B cell (primary cell): ENCODE results near the gene SARNP. TPM values are rescaled to one million over a fixed set of nuclear protein-coding genes. Genes with fewer than 3 reads are reported as not detected.

Experiments
- ATAC-seq: fragments of 200-7000 bp; cut with Tn5 transposase; one replicate; pipeline ENCODE4 v1.10.0; 2021; ENCODE audit warnings: low read depth, mild to moderate bottlenecking, moderate number of reproducible peaks, moderate library complexity
- CTCF ChIA-PET: fragments of 350-600 bp; sonication (Branson Sonifier 250); formaldehyde crosslinking; loops from one replicate; lab custom pipeline; 2021; ENCODE audit warnings: antibody characterized with exemption, inconsistent platforms; lab: Charles Lee
- POLR2A ChIA-PET: fragments of 350-600 bp; sonication (Branson Sonifier 250); formaldehyde crosslinking; loops from one replicate; lab custom pipeline; 2021; ENCODE audit warnings: antibody characterized with exemption; lab: Charles Lee
- DNase-seq: peaks from one replicate; pipeline ENCODE4 v3.0.0; 2013
- H2AFZ ChIP-seq: 2 replicates; pipeline ENCODE4 v1.6.1; 2012; ENCODE audit warnings: mild to moderate bottlenecking, low read depth, low read length; ENCODE audit not compliant: insufficient read depth, poor library complexity, severe bottlenecking
- H3K27ac ChIP-seq, 2 donors: 1 replicate in 1 of 2; 2 replicates in 1 of 2; pipeline ENCODE4 v1.5.1; 2012 to 2013; ENCODE audit warnings: low read length in 2 of 2, mild to moderate bottlenecking in 2 of 2, moderate library complexity in 1 of 2
- H3K27me3 ChIP-seq, 4 experiments: fragments of 200-600 bp in 1 of 4; sonication (generic) in 1 of 4; replicated peaks in 1 of 4; 1 replicate in 2 of 4; 2 replicates in 2 of 4; pipeline versions ENCODE4 v1.6.1 to v1.7.0; 2013 to 2016; ENCODE audit warnings: low read length in 3 of 4, mild to moderate bottlenecking in 2 of 4, mixed read lengths in 1 of 4, moderate library complexity in 1 of 4; ENCODE audit not compliant: insufficient read depth in 4 of 4, control insufficient read depth in 3 of 4; ENCODE audit errors: control extremely low read depth in 1 of 4
- H3K36me3 ChIP-seq, 2 experiments: replicated peaks in 1 of 2; 1 replicate in 1 of 2; 2 replicates in 1 of 2; pipeline versions ENCODE4 v1.6.1 to v1.7.1; 2013; ENCODE audit warnings: low read length in 1 of 2; ENCODE audit not compliant: insufficient read depth in 2 of 2, control insufficient read depth in 1 of 2; ENCODE audit errors: control extremely low read depth in 1 of 2, extremely low read depth in 1 of 2
- H3K4me1 ChIP-seq, 2 donors: fragments of 200-600 bp in 1 of 2; sonication (generic) in 1 of 2; 1 replicate in 1 of 2; 2 replicates in 1 of 2; pipeline versions ENCODE4 v1.5.1 to v1.6.1; 2013 to 2017; ENCODE audit warnings: low read length in 2 of 2; ENCODE audit not compliant: control insufficient read depth in 2 of 2, insufficient read depth in 2 of 2
- H3K4me2 ChIP-seq: replicated peaks from 2 replicates; pipeline ENCODE3; 2012; ENCODE audit warnings: mild to moderate bottlenecking, low read depth, low read length; ENCODE audit not compliant: poor library complexity, severe bottlenecking
- H3K4me3 ChIP-seq, 5 experiments: fragments of 200-600 bp in 1 of 5; sonication (generic) in 1 of 5; 1 replicate in 3 of 5; 2 replicates in 2 of 5; pipeline versions ENCODE4 v1.5.1 to v1.7.0; 2011 to 2016; ENCODE audit warnings: low read length in 4 of 5, mild to moderate bottlenecking in 4 of 5, low read depth in 2 of 5, control low read depth in 1 of 5, moderate library complexity in 1 of 5; ENCODE audit not compliant: insufficient read depth in 1 of 5; ENCODE audit errors: control extremely low read depth in 1 of 5, extremely low read depth in 1 of 5
- H3K79me2 ChIP-seq: fragments of 200-600 bp; sonication (generic); one replicate; pipeline ENCODE4 v1.6.0; 2016; ENCODE audit warnings: low read length; ENCODE audit not compliant: control insufficient read depth, insufficient read depth
- H3K9ac ChIP-seq: fragments of 200-600 bp; sonication (generic); 2 replicates; pipeline ENCODE4 v1.6.1; 2017; ENCODE audit warnings: mild to moderate bottlenecking, low read length, moderate library complexity
- H3K9me3 ChIP-seq, 3 donors: one replicate each; pipeline versions ENCODE4 v1.6.1 to v1.7.1; 2013; ENCODE audit warnings: low read length in 2 of 3; ENCODE audit not compliant: control insufficient read depth in 2 of 3, insufficient read depth in 1 of 3; ENCODE audit errors: control extremely low read depth in 1 of 3
- H4K20me1 ChIP-seq: 2 replicates; pipeline ENCODE4 v1.6.0; 2012; ENCODE audit warnings: mild to moderate bottlenecking, low read length; ENCODE audit not compliant: insufficient read depth, control insufficient read depth, poor library complexity, severe bottlenecking
- H3K27ac Mint-ChIP-seq: one replicate; pipeline ENCODE4 v1.8.0; 2021; ENCODE audit warnings: mixed read lengths
- H3K27me3 Mint-ChIP-seq: one replicate; pipeline ENCODE4 v1.8.0; 2021; ENCODE audit warnings: mixed read lengths
- H3K4me1 Mint-ChIP-seq: one replicate; pipeline ENCODE4 v1.8.0; 2021; ENCODE audit warnings: mixed read lengths
- H3K4me3 Mint-ChIP-seq: one replicate; pipeline ENCODE4 v1.8.0; 2021; ENCODE audit warnings: mixed read lengths
- H3K9me3 Mint-ChIP-seq: one replicate; pipeline ENCODE4 v1.8.0; 2022; ENCODE audit warnings: mixed read lengths; ENCODE audit not compliant: insufficient read depth
- EZH2 ChIP-seq: IDR thresholded peaks from 2 replicates; pipeline ENCODE4 v1.6.1; 2012; ENCODE audit warnings: borderline replicate concordance, low read depth, mild to moderate bottlenecking, moderate library complexity, low read length; ENCODE audit not compliant: insufficient read depth, poor library complexity, severe bottlenecking
- WGBS: methylation state at CpG from one replicate; pipeline ENCODE4 v1.1.5; 2013; ENCODE audit warnings: missing lambda C conversion rate; ENCODE audit not compliant: insufficient coverage; 5-methylcytosine and 5-hydroxymethylcytosine counted together
- intact Hi-C: fragments of 100-400 bp; cut with micrococcal nuclease; formaldehyde crosslinking; loops from one replicate; pipeline ENCODE4 v1.10.0; 2022
- polyA plus RNA-seq: library from polyadenylated mRNA; depleted of rRNA; stranded (reverse); fragments of >200 nt; gene quantifications from 2 replicates; pipeline ENCODE4 v1.2.3, GENCODE V29; 2012
- total RNA-seq, 2 donors: library from RNA; stranded (reverse); fragments of 120-200 nt in 1 of 2; gene quantifications; 1 replicate in 1 of 2; 2 replicates in 1 of 2; pipeline versions ENCODE4 v1.2.3 to v1.2.4, GENCODE V29; 2013 to 2022
- TF ChIP-seq, protein P1 (sequence below): fragments of 200-600 bp; IDR thresholded peaks from one replicate; pipeline ENCODE4 v1.8.0; 2022; ENCODE audit warnings: antibody characterized with exemption, mild to moderate bottlenecking

Gene SARNP
- total and polyA plus RNA-seq, 2 donors (not counting 1 experiment from before 2014, with no cell fraction given): 22.6 to 46.4 TPM

- Histone ChIP-seq H2AFZ (no peak overlapping the region), H3K27me3 (peaks cover 0 to 10% (median 4%) of the 10 kb centered on the region in 4 experiments), H3K4me2 (no peak overlapping the region), H3K9me3 (no peaks in the 10 kb centered on the region), H3K79me2 (peaks cover 14% of the 10 kb centered on the region), H3K4me1 (peaks cover 28 to 35% of the 10 kb centered on the region in 2 donors), H3K27ac (no peak overlapping the region), H3K36me3 (no peaks in the 10 kb centered on the region), H3K4me3 (no peak overlapping the region), H4K20me1 (peaks cover 15% of the 10 kb centered on the region), H3K9ac (no peak overlapping the region)
- TF ChIP-seq EZH2: no peak
- TF ChIP-seq, protein P1, sequence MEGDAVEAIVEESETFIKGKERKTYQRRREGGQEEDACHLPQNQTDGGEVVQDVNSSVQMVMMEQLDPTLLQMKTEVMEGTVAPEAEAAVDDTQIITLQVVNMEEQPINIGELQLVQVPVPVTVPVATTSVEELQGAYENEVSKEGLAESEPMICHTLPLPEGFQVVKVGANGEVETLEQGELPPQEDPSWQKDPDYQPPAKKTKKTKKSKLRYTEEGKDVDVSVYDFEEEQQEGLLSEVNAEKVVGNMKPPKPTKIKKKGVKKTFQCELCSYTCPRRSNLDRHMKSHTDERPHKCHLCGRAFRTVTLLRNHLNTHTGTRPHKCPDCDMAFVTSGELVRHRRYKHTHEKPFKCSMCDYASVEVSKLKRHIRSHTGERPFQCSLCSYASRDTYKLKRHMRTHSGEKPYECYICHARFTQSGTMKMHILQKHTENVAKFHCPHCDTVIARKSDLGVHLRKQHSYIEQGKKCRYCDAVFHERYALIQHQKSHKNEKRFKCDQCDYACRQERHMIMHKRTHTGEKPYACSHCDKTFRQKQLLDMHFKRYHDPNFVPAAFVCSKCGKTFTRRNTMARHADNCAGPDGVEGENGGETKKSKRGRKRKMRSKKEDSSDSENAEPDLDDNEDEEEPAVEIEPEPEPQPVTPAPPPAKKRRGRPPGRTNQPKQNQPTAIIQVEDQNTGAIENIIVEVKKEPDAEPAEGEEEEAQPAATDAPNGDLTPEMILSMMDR: no peak
- H3K27ac Mint-ChIP-seq: no peak overlapping the region
- DNase-seq (no peak), ATAC-seq (no peak)
- intact Hi-C loops: no loop called here
- CTCF ChIA-PET: interaction anchor here (1.9 to 2.5 kb wide), 2 partner anchors 26 to 56 kb away, joined by 8 to 16 read pairs; no protein-coding TSS in a partner anchor
- no peak overlapping the region for H3K4me3 Mint-ChIP-seq
- WGBS: no CpG with 5 or more reads among the region's 1 CpG
- H3K9me3 Mint-ChIP-seq: no peaks in the 10 kb centered on the region
- H3K27me3 Mint-ChIP-seq: peaks cover 15% of the 10 kb centered on the region
- POLR2A ChIA-PET: interaction anchor here (0.8 kb wide), 1 partner anchor 662 kb away, joined by 3 read pairs; no protein-coding TSS in a partner anchor
- peaks cover 41% of the 10 kb centered on the region for H3K4me1 Mint-ChIP-seq
Measured at GRCh38 chr12:55712700-55713415, 104.7 kb downstream of the SARNP start.
